Embryonic facial prominence (tissue), 1 donor: ENCODE data around the gene GPER1.
"Not testable (repeated sequence)": the region's sequence is repeated elsewhere in the genome, so short reads cannot be mapped to it uniquely, and the experiment has no call there.

ENCODE experiments used
- DNase-seq: peaks from one replicate; pipeline ENCODE4 v3.0.0-alpha.2; 2016; ENCODE audit errors: extremely low spot score

Gene GPER1

DNA sequence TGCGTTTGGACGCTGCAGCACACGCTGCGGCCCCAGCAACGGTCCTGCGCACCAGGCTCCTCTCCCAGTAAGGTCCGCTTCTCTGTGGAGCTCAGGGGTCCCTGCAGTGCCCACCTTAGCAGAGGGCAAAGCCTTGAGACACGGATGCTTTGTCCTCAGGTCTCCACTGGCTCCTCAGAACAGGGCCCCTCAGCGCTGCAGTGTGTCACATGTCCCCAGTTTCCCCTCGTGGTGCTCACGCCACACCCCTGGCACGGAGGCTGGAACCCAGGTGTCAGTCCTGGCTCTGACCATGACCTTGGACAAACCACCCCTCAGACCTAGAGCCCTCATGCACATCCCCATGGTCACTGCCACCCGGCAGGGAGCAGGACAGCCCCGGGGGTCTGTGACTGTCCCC, 19.9 kb upstream of the GPER1 start:
- no peak for DNase-seq

DNA sequence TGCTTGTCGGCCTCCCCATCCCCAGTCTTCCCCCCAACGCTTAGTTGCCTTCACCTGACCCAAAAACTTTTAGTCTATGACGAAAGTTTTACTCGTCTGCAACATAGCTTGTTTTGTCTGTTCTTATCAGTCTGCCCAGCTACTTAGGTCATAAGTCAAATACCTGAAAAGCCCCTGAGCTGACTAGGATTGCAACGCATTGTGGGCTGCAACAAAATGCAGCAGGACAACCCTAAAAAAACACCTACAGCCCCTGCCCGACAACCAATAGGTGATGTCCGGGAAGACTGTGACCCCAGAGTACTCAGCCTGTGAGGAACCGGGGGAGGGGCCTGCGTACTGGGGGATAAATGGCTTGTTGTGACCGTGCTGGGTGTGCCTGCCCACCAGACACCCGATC, 19.3 kb upstream of the GPER1 start:
- no peak for DNase-seq

DNA sequence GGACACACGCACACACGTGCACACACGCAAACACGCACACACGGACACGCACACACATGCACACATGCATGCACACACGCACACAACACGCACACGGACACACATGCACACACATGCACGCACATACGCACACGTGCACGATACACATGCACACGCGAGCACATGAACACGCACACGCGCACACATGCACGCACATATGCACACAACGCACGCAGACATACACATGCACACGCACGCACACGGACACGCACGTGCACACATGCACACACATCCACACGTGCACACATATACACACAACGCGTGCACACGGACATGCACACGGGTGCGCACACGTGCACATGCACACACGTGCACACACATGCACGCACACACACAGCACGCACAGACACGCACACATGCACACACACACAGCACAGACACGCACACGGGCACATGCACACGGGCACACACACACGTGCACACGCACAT, 17.3 kb upstream of the GPER1 start:
- DNase-seq: no peak

DNA sequence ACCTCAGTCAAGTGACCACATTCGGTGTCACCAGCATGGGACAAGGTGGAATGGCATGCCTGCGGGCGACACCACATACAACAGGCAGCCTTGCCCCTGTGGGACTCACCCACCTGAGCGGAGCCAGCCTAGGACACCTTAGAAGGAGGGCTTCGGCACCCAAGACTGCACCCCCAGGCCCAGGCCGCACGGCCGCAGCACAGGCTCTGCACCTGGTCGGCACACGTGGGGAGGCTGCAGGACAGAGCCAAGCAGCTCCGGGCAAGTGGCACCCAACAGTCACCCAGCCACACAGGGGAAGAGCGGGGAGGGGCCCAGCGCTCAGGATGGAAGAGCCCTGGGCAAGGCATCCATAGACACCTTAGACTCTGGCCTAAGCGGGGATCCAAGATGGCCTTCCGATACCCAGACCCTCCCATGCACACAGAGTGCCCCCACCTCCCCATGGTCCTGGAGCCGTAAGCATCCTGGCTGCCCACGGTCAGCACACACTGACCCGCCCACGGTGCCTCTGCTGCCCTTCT, 16.1 kb upstream of the GPER1 start:
- no peak for DNase-seq

DNA sequence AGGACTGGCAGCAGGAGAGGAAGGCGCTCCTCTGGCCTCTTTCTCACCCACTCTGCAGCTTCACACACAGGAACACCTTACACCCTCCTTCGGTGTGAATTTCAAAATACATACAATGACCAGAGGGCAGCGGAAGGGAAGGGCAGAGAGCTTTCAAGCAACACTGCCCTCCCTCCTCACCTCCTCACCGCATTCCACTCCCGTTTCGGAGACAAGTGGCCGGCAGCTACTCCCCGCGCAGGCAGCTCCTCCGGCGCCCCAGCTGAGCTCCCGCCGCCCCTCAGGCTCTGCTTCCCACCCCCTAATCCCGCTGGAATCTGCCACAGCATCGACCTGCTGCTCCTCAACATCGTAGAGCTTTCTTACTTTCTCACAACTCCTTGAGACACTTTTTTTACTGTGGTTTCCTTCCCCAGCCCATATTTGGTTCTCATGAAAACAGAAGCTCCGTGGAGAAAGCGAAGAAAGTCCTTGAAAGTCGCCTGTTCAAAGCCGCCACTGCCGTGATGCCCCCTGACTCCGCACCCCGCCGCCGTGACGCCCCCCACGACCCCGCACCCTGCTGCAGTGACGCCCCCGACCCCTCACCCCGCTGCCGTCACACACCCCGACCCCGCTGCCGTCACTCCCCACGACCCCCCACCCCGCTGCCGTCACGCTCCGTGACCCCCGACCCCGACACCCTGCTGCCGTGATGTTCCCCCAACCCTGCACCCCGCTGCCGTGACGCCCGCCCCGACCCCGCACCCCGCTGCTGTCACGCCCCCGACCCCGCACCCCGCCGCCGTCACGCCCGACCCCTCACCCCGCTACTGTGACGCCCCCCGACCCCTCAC, 14.6 kb upstream of the GPER1 start:
- no peak for DNase-seq

DNA sequence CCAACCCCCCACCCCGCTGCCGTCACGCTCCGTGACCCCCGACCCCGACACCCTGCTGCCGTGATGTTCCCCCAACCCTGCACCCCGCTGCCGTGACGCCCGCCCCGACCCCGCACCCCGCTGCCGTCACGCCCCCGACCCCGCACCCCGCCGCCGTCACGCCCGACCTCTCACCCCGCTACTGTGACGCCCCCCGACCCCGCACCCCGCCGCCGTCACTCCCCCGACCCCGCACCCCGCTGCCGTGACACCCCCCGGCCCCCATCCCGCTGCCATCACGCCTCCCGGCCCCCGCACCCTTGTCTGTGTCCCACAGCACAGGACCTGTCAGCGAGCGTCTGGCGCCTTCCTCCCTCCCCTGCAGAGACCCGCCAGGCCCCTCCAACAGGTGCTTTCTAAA, 13.9 kb upstream of the GPER1 start:
- not testable (repeated sequence) for DNase-seq

DNA sequence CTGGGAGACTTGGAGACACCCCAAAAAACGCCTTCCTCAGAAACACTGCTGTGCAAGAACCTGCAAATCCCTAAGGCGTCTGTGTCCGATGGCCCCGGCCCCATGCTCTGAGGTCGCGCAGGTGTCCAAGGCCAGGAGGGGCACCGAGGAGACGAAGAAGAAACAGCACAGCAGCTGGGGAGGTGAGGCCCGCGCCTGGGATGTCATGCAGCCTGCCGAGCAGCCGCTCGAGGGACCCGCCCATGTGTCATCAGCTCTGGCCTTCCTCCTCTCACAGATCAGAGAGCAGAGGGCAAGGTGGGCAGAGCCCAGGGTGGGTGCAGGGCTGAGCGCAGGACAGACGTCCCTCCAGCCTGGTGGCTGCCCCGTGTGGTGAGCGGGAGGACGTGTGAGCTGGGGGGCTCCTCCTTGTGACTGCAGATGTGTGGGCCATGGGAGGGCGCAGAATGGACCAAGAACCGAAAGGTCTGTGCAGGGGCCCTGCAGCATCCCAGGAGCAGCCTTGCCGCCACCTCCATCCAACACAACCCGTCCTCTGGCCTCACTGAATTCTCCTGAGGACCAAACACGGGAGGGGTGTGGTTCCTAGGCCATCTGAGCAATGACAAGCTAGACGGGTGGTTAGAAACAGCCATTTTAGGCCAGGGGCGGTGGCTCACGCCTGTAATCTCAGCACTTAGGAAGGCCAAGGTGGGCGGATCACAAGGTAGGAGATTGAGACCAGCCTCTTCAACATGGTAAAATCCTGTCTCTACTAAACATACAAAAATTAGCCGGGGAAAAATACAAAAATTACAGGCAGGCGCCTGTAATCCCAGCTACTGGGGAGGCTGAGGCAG, 13.1 kb upstream of the GPER1 start:
- DNase-seq: no peak

DNA sequence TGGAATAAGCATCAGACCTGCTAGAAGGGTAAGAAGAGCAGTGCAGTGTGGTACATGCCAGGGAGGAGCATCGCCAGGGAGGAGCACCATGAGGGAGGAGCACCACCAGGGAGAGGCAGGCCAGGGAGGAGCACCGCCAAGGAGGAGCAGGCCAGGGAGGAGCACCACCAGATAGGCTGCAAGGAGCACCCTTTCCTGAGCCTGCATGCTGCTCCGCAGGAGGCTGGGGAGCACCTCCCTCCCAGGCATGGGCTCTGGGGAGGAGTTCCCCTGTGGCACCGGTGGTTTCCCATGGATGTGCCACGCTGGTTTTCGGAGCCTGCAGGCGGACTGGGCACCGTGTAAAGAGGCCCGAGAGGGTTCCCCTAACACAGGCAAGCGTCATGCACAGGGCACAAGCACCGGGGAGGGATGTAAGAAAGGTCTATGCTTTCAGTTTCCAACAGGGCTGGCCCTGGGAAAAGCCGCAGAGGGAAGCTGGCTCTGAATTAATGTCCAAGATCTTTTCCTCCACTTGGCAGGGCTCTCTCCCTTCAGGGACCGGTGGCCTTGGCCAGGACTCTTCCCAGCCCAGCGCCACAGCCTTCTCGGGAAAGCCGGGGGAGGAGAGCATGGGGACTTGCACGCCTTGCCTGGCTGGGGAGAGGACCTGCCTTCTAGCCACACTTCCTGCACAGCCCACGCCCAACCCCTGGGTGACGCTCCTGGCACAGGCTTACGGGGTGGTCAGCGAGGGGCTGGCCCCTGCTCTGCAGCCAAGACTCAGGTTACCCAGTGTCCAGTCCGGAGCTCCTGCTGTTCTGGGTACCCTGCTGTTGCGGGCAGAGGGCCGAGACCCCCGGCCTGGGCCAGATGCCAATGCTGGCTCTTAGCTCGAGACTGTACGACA, 11.5 kb upstream of the GPER1 start:
- no peak for DNase-seq

DNA sequence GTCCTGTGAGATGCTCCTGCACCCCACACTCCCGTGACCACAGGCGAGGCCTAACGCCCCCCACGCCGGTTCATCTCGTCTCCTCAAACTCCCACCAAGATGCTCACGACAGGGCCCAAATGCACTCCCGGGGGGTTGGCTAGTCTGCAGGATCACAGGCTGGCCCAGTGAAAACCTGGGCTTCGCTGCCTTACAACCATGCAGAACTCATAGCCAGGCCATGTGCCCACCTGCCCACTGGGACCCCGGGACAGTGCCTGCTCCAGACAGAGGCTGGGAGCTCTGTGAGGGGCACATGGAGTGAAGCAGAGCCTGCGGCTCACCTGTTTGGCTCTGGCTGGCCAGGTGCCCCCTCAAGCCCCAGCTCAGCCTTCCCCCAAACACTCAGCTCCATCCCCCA, 9.4 kb upstream of the GPER1 start:
- DNase-seq: no peak

DNA sequence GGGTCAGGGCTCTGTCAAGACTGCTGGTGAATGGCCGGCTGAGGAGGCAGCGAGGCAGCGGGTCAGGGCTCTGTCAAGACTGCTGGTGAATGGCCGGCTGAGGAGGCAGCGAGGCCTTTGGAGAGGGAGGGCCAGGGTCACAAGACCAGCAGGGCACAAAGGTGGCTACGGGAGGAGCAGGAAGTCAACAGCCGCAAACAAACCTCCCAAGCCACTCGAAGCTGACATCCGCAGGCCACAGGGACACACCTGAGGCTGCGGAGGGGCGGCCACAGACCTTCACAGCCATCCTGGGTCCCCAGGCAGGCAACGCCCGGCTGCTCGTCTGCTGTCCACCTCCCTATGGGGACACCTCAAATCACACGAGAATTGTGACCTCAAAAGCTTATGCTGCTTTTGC, 8.9 kb upstream of the GPER1 start:
- no peak for DNase-seq

DNA sequence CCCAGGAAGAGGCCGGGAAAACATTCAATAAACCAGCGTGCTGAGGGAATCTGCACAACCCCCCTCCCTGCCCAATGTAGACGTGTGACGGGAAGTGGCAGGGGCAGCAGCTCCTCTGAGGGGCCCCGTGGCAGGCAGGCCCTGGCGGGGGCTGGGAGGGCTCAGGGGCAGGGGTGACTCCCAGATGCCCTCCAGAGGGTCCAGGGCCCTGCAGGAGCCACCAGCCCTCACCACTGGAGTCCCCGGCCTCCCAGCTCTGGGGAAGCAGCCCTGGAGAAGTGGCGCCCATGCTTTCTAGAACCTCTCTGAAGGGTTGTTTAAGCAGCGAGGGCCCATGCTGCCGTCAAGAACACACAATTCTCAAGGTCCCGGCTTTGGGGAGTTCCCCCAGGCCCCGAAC, 8.4 kb upstream of the GPER1 start:
- no peak for DNase-seq

DNA sequence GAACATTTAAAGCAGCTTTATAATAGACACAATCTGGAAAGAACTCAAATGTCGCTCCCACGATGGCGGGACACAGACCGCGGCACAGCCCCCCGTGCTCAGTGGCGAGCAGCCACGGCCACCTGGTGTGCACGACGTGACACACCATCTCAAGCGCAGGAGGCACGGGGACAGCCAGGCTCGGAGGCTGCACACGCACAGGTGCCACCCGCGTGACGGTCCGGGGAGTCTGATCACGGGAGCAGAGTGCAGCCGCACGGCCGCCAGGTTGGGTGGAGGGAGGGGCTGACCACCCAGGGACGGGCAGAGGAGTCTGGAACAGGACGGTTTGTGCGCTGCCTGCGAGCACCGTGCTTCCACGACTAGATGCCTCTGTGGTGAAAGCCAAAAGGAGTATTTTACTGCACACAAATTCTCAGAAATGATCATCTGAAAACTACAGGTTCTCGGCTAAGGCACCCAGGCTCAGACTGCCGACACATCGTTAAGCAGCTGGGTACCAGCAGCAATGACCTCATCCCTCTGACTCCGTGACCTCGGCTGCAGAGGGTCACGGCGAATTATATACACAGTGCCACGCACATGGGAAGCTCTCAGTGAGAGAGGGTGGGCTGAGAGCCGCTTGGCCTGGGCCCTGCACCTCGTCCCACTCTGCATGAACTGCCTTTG, 7.5 kb upstream of the GPER1 start:
- DNase-seq: no peak

DNA sequence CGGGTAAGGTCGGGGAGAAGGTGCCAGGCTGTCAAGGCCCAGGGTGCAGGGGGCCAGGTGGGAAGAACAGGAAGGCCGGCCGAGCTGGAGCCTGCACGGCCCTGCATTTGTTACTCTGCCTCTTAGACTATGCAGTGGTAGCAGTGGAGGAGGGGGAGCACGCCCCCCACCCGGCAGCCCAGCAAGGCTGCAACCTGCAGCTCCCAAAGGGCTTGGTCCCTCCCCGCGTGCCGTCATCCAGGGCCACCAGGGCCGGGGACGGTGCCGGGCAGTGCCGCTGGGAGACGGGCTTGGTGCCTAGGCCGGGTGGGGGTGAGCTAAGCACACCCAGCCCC, 7.0 kb upstream of the GPER1 start:
- no peak for DNase-seq

DNA sequence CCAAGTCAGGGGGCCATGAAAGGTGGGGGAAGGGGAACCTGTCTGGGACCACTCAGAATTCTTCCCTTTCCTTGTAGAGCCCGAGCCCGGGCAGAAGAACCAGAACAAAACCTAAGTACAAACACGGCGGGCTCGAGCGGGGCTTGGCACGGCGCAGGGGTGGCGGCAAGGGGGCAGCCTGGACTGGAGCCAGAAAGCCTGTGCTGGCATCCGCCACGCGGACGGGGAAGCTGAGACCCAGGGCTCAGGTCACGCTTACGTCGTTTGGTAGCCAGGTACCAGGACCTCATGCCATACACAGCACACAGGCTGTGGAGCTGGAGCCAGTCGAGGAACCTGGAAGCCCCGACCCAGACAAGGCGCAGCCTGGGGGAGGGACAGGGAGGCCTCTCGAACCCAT, 6.6 kb upstream of the GPER1 start:
- DNase-seq: no peak

DNA sequence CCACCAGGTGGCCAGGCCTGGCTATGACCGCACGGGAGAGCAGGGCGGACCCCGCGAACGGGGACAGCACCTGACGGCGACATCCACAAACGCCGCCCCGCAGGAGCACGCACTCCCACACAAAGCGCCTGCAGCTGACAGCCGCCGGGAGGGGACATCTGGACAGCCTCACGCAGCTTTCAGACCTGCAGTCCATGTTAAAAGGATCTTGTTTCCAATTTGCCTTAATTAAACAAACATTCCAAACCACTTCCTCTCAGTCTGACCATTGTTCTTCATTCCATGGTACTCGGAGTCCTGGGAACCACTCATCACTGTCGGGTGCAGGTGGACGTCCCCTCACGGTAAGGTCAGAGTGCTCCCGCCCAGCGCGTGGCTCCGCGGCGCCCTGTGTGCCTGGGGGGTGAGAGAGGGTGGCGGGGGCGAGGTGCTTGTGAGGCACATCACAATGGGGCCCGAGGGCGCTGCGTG, 5.9 kb upstream of the GPER1 start:
- DNase-seq: no peak

DNA sequence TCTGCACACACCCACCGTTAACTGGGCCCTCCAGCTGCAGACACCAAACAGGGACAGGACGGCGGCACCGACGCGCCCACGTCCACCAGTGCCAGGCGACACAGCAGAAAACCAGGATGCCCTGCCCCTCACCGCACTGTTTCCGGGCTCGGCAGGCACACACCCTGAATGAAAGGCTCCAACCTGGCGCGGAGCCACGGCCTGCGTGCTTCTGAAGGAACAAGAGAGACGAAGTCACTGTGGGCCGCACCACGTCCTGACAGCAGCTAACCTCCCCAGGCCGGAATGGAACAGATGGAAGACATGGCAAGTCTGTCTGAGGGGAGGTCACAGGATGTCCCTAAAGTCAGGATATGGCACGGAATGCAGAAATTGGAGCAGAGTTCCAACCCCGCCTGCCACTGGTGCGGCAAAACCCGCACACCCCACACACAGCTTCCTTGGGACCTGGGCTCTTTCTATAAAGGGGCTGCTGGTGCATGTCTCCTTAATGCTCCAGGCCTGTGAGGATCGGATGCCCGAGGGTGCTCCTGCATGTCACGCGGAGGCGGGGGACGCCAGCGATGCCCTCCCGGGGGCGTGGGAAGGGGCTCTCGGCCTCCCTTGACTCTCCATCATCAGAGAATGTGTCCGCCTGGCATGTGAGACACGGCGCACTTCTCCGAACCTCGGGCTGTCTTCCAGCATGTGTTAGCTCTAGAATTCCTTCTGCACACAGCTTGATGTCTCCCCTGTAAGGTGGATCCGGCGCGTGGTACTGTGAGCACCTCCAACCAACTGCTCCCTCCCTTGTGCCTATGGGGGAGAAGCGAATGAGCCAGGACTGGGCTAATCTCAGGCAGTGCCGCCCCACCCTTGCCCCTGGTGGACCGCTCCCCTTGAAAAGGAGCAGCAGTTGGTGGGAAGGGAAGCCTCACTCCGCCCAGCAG, 3.9 kb upstream of the GPER1 start:
- DNase-seq: no peak

DNA sequence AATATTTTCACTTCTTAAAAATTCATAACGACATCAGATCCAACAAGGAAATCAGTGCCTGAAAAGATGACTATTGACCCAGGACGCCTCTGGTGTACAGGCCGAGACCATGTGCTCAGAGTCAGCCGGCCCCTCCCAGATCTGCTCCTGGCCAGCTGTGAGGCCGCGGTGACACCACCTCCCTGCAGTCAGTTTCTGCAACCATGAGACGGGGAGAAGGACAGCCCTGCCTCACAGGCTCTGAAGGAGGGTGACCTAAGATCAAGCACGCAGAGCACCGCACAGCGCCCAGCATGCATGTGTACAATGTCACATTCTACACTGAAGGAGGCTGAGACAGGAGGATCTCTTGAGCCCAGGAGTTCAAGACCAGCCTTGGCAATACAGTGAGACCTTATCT, 2.6 kb upstream of the GPER1 start:
- no peak for DNase-seq

DNA sequence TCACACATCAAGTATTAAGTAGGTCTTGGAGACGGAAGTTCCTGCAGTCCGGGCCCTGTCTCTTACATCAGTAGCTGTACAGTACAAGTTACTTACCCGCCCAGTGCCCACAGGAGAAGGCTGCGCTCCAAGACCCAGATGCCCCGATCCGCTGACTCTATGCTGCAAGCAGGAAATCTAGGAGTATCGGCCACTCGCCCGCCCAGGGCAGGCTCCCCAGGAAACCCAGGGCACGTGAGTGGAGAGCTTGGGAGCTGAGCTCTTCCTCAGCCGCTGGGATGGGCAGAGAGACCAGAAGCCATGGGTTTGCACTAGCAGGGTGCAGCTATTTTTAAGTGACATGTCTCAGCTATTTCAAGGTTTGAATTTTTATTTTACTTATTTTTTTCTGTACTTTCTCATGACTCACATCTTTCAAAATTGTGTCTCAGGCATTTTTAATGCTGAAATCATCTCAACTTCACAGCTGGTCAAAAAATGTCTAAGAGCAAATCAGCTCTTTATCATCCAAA, 1.9 kb upstream of the GPER1 start:
- DNase-seq: no peak

DNA sequence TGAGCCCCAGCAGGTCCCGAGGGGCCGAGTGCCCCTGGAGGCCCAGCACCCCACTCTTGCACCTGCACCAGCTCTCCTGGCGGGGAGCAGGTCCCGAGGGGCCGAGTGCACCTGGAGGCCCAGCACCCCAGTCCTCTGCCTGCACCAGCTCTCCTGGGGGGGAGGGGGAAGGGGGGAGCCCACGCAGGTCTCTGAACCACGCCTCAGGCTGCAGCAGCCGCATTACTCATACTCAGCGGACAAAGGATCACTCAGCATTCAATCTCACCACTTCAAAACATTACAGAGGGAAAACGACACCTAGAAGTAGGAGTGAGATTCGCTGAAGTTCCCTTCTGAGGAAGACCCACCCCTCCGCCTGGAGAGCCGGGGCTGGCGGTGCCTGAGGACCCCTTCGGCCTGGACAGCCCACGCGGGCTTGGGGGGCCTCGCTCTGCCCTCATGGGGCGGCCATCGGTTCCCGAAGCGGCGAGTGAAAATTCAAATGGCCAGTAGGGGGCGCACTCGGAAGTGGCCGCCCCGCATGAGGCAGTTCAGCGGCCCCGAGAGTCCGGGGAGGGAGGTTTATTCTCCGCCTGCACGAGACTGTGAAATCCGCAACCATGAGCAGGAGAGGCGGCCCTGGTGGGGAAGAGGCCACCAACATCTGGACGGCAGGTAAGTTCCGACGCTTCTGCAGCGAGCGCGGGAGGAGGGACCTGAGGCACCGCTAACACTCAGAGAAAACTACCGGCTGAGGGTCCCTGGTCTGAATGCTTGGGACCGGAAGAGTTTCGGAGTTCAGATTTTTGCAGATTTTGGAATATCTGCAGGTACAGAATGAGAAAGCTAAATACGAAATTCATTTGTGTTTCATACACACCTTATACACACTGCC, 1.1 kb upstream of the GPER1 start:
- no peak for DNase-seq
